ENCODE results near the gene OR2F1.
"Not testable (repeated sequence)": the region's sequence is repeated elsewhere in the genome, so short reads cannot be mapped to it uniquely, and the experiment has no call there.

OR2F1 gene

DNA sequence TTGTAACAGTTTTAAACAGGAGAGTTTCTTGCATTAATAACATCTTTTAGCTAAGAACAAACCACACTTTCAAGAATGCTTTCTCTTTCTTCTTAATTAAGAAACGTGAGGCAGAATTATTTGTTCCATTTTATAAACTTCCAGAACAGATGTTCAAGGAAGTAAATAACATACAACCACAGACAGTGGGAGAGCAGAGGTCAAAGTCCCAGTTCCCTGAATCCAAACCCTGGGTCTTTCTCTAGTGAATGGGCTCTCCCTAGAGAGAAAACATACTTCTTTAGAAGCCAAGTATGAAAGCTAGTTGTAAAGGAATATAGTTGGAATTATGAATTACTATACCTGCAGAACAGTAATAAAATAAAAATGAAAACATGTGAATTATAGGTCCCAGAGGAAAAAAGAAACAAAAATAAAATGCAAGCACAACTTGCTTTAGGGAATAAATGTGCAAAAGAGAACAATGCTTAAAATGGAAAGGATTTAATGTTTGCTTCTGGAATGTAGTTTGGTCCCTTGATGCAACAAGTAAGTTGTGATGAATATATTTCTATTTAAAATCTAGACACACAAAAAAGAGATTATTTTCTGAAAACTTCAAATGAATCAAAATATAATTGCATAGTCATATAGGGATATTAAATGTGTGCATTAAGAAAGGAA is 51.5 kb downstream of the OR2F1 start:
- TF ChIP-seq, protein P1, sequence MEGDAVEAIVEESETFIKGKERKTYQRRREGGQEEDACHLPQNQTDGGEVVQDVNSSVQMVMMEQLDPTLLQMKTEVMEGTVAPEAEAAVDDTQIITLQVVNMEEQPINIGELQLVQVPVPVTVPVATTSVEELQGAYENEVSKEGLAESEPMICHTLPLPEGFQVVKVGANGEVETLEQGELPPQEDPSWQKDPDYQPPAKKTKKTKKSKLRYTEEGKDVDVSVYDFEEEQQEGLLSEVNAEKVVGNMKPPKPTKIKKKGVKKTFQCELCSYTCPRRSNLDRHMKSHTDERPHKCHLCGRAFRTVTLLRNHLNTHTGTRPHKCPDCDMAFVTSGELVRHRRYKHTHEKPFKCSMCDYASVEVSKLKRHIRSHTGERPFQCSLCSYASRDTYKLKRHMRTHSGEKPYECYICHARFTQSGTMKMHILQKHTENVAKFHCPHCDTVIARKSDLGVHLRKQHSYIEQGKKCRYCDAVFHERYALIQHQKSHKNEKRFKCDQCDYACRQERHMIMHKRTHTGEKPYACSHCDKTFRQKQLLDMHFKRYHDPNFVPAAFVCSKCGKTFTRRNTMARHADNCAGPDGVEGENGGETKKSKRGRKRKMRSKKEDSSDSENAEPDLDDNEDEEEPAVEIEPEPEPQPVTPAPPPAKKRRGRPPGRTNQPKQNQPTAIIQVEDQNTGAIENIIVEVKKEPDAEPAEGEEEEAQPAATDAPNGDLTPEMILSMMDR (IDR thresholded peaks at IDR 0.05; ENCODE audit: borderline replicate concordance, extremely low read depth, low read length, poor library complexity, severe bottlenecking) = no peak
- no peak for TF ChIP-seq EZH2 (IDR thresholded peaks at IDR 0.05; ENCODE audit: borderline replicate concordance, low read depth, low read length, severe bottlenecking)
- Histone ChIP-seq H3K4me2 (ENCODE audit: insufficient read depth, low read length) (no peak overlapping the region), H3K4me3 (ENCODE audit: low read depth in 1 of 2, low read length in 2 of 2) (no peak overlapping the region), H3K27me3 (ENCODE audit: insufficient read depth, low read length, poor library complexity) (no peaks in the 10 kb centered on the region), H3K79me2 (ENCODE audit: insufficient read depth, low read length) (no peaks in the 10 kb centered on the region), H2AFZ (ENCODE audit: low read depth, low read length) (no peak overlapping the region), H3K36me3 (ENCODE audit: insufficient read depth, low read length) (no peaks in the 10 kb centered on the region), H3K9me3 (ENCODE audit: insufficient read depth, low read length, severe bottlenecking) (peaks cover 6% of the 10 kb centered on the region), H3K27ac (ENCODE audit: low read length) (no peak overlapping the region), H3K4me1 (ENCODE audit: insufficient read depth, low read length) (no peaks in the 10 kb centered on the region), H3K9ac (ENCODE audit: low read depth, low read length) (no peak overlapping the region), H4K20me1 (ENCODE audit: insufficient read depth, low read length) (no peaks in the 10 kb centered on the region)
- ATAC-seq (ENCODE audit: insufficient read depth, low read depth) = no peak
- no peak for DNase-seq

DNA sequence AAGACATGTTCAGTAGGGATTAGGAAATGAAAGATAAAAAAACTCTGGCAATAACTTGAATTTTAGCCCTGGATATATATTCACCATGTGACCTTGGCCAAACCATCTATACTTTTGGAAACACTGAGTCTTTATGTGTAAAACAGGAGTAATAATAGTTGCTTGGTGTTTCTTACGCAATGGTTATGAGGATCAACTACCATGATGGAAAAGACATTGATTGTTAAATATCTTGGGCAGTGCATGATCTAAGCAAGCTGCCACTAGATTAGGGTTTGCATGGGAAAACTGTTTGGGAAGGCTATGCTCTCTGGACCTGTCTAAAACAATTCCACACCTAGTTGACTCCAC is 52.0 kb downstream of the OR2F1 start:
- Histone ChIP-seq H3K79me2 (ENCODE audit: insufficient read depth, low read length) (no peaks in the 10 kb centered on the region), H4K20me1 (ENCODE audit: insufficient read depth, low read length) (no peaks in the 10 kb centered on the region), H3K36me3 (ENCODE audit: insufficient read depth, low read length) (no peaks in the 10 kb centered on the region), H3K9ac (ENCODE audit: low read depth, low read length) (no peak overlapping the region), H2AFZ (ENCODE audit: low read depth, low read length) (no peak overlapping the region), H3K9me3 (ENCODE audit: insufficient read depth, low read length, severe bottlenecking) (peaks cover 6% of the 10 kb centered on the region), H3K27ac (ENCODE audit: low read length) (no peak overlapping the region), H3K4me1 (ENCODE audit: insufficient read depth, low read length) (no peaks in the 10 kb centered on the region), H3K4me2 (ENCODE audit: insufficient read depth, low read length) (no peak overlapping the region), H3K27me3 (ENCODE audit: insufficient read depth, low read length, poor library complexity) (no peaks in the 10 kb centered on the region), H3K4me3 (ENCODE audit: low read depth in 1 of 2, low read length in 2 of 2) (no peak overlapping the region)
- DNase-seq (no peak), ATAC-seq (ENCODE audit: insufficient read depth, low read depth) (no peak)
- TF ChIP-seq EZH2 (IDR thresholded peaks at IDR 0.05; ENCODE audit: borderline replicate concordance, low read depth, low read length, severe bottlenecking) = no peak
- TF ChIP-seq, protein P1 (IDR thresholded peaks at IDR 0.05; ENCODE audit: borderline replicate concordance, extremely low read depth, low read length, poor library complexity, severe bottlenecking) = no peak

DNA sequence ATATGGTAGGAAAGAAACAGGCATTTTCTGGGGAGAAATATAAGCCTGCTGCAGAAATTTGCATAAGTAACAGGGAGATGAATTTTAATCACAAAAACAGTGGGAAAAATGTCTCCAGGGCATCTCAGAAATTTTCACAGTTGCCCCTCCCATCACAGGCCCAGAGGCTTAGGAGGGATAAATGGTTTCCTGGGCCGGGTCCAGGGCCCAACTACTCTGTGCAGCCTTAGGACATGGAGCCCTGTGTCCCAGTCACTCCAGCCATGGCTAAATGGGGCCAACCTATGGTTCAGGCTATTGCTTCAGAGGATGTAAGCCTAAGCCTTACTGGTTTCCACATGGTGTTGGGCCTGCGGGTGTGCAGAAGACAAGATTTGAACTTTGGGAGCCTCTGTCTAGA is 54.7 kb downstream of the OR2F1 start:
- TF ChIP-seq, protein P1 (IDR thresholded peaks at IDR 0.05; ENCODE audit: borderline replicate concordance, extremely low read depth, low read length, poor library complexity, severe bottlenecking) = no peak
- no peak for TF ChIP-seq EZH2 (IDR thresholded peaks at IDR 0.05; ENCODE audit: borderline replicate concordance, low read depth, low read length, severe bottlenecking)
- no peak overlapping the region for H3K4me3 ChIP-seq (ENCODE audit: low read depth in 1 of 2, low read length in 2 of 2)

DNA sequence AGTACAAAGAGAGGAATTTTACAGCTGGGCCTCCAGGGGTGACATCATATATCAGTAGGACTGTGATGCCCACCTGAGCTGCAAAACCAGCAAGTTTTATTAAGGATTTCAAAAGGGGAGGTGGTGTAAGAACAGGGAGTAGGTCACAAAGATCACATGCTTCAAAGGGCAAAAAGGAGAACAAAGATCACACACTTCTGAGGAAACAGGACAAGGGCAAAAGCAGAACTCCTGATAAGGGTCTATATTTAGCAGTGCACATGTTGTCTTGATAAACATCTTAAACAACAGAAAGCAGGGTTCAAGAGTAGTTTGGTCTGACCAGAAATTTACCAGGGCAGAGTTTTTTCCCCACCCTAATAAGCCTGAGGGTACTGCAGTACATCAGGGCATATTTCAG is 55.4 kb downstream of the OR2F1 start:
- H3K27me3 ChIP-seq (ENCODE audit: insufficient read depth, low read length, poor library complexity); H4K20me1 ChIP-seq (ENCODE audit: insufficient read depth, low read length); H3K4me2 ChIP-seq (ENCODE audit: insufficient read depth, low read length); H3K27ac ChIP-seq (ENCODE audit: low read length); H3K9ac ChIP-seq (ENCODE audit: low read depth, low read length); H3K4me1 ChIP-seq (ENCODE audit: insufficient read depth, low read length); DNase-seq; H3K79me2 ChIP-seq (ENCODE audit: insufficient read depth, low read length); H2AFZ ChIP-seq (ENCODE audit: low read depth, low read length); H3K9me3 ChIP-seq (ENCODE audit: insufficient read depth, low read length, severe bottlenecking); ATAC-seq (ENCODE audit: insufficient read depth, low read depth); H3K4me3 ChIP-seq (ENCODE audit: low read depth in 1 of 2, low read length in 2 of 2); H3K36me3 ChIP-seq (ENCODE audit: insufficient read depth, low read length): not testable (repeated sequence)

More for the DNA sequence above, 54.7 kb downstream of the OR2F1 start:
- Histone ChIP-seq H3K9me3 (ENCODE audit: insufficient read depth, low read length, severe bottlenecking) (peaks cover 6% of the 10 kb centered on the region), H3K27me3 (ENCODE audit: insufficient read depth, low read length, poor library complexity) (no peaks in the 10 kb centered on the region), H3K79me2 (ENCODE audit: insufficient read depth, low read length) (no peaks in the 10 kb centered on the region), H3K36me3 (ENCODE audit: insufficient read depth, low read length) (no peaks in the 10 kb centered on the region), H3K4me2 (ENCODE audit: insufficient read depth, low read length) (no peak overlapping the region), H3K27ac (ENCODE audit: low read length) (no peak overlapping the region), H3K4me1 (ENCODE audit: insufficient read depth, low read length) (no peaks in the 10 kb centered on the region), H3K9ac (ENCODE audit: low read depth, low read length) (no peak overlapping the region), H2AFZ (ENCODE audit: low read depth, low read length) (no peak overlapping the region), H4K20me1 (ENCODE audit: insufficient read depth, low read length) (no peaks in the 10 kb centered on the region)
- ATAC-seq (ENCODE audit: insufficient read depth, low read depth) = no peak
- DNase-seq = no peak

DNA sequence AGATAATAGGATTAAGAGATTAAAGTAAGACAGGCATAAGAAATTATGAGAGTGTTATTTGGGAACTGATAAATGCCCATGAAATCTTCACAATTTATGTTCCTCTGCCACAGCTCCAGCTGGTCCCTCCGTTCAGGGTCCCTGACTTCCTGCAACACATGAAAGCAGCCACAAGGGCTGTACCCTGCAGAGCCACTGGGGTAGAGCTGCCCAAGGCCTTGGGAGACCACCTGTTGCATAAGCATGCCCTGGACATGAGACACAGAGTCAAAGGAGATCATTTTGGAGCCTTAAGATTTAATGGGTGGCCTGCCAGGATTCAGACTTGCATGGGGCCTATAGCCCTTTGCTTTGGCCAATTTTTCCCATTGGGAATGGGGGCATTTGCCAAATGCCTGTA is 56.2 kb downstream of the OR2F1 start:
- H3K9ac ChIP-seq (ENCODE audit: low read depth, low read length); H3K79me2 ChIP-seq (ENCODE audit: insufficient read depth, low read length); DNase-seq; H2AFZ ChIP-seq (ENCODE audit: low read depth, low read length); H4K20me1 ChIP-seq (ENCODE audit: insufficient read depth, low read length); H3K4me2 ChIP-seq (ENCODE audit: insufficient read depth, low read length); H3K4me1 ChIP-seq (ENCODE audit: insufficient read depth, low read length); H3K27me3 ChIP-seq (ENCODE audit: insufficient read depth, low read length, poor library complexity); H3K27ac ChIP-seq (ENCODE audit: low read length); ATAC-seq (ENCODE audit: insufficient read depth, low read depth); H3K4me3 ChIP-seq (ENCODE audit: low read depth in 1 of 2, low read length in 2 of 2); H3K9me3 ChIP-seq (ENCODE audit: insufficient read depth, low read length, severe bottlenecking); H3K36me3 ChIP-seq (ENCODE audit: insufficient read depth, low read length): not testable (repeated sequence)

All from DND-41 (cell line).